Embryonic facial prominence (tissue), 1 donor: ENCODE measurements around the gene CCNC.
A peak's percentile ranks its signal among the peaks of the same experiment; 100 is the strongest.

ENCODE experiments used
- DNase-seq: peaks from one replicate; pipeline ENCODE4 v3.0.0-alpha.2; 2016; ENCODE audit errors: extremely low spot score

The CCNC gene

GRCh38 chr6:99545442-99545841 lies 23.0 kb downstream of the CCNC start:
- no peak for DNase-seq

GRCh38 chr6:99543968-99544367 lies 24.5 kb downstream of the CCNC start:
- DNase-seq, result no peak

- no peak for DNase-seq
Observed at GRCh38 chr6:99530627-99531026, 37.8 kb downstream of the CCNC start.

GRCh38 chr6:99522531-99522930 lies 45.9 kb downstream of the CCNC start:
- DNase-seq, result no peak

GRCh38 chr6:99521633-99522151 lies 46.8 kb downstream of the CCNC start:
- no peak for DNase-seq

GRCh38 chr6:99520855-99521632 lies 47.4 kb downstream of the CCNC start:
- DNase-seq, result peak; percentile 76

- no peak for DNase-seq
Observed at GRCh38 chr6:99519446-99519845, 49.0 kb downstream of the CCNC start.

GRCh38 chr6:99514089-99514488 lies 54.4 kb downstream of the CCNC start:
- no peak for DNase-seq

GRCh38 chr6:99512033-99512432 lies 56.4 kb downstream of the CCNC start:
- no peak for DNase-seq

- no peak for DNase-seq
Observed at GRCh38 chr6:99507648-99508047, 60.8 kb downstream of the CCNC start.

- DNase-seq, result no peak
Observed at GRCh38 chr6:99501762-99502161, 66.7 kb downstream of the CCNC start.

- DNase-seq, result no peak
Observed at GRCh38 chr6:99498421-99498820, 70.0 kb downstream of the CCNC start.

GRCh38 chr6:99495466-99495865 lies 73.0 kb downstream of the CCNC start:
- DNase-seq, result no peak
